ENCODE results near the gene YJEFN3.

Gene YJEFN3

GRCh38 chr19:19538785-19539166 lies 10.1 kb downstream of the YJEFN3 start:
- no peak for DNase-seq (ENCODE audit: low read depth in 2 of 2)

DNA sequence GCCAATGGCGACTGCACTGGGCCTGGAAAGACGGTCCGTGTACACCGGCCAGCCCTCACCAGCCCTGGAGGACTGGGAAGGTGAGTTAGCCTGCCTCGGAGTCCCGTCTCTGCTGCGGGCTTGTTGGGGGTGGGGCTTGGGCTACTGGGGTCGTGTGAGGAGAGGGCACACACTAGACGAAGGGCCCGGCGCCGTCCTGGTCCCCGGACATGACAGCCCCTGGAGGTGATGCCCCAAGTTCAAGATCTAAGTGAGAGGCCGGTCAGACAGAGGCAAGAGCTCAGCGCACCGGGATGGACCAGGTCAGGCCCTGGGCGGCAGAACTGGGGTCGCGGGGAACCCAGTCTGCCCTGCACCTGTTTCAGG lies 11.0 kb downstream of the YJEFN3 start:
- no peak for DNase-seq (ENCODE audit: low read depth in 2 of 2)

DNA sequence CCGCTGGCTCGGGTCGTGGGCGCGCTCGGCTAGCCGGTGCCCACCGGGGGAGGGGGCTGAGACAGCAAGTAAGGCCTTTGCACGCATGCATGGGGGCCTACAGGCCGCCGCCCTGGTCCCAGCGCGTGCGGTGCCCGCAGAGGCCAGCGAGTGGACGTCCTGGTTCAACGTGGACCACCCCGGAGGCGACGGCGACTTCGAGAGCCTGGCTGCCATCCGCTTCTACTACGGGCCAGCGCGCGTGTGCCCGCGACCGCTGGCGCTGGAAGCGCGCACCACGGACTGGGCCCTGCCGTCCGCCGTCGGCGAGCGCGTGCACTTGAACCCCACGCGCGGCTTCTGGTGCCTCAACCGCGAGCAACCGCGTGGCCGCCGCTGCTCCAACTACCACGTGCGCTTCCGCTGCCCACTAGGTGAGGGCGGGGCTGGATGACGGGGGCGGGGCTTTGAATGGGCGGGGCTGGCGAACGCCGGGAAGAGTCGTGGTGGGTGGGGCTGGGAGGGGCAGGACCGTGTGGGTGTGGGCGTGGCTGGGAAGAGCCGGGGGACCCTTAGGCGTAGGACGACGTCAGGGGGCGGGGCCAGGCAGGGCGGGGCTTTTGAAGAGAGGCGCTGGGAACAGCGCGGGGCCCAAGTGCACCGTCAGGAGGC lies 11.5 kb downstream of the YJEFN3 start:
- DNase-seq (ENCODE audit: low read depth in 2 of 2) = peak; percentile 57 to 62

- DNase-seq (ENCODE audit: low read depth in 2 of 2) = peak; percentile 50 to 59
These were observed 12.2 kb downstream of the YJEFN3 start for GRCh38 chr19:19540715-19541515.

GRCh38 chr19:19541616-19542015 lies 12.9 kb downstream of the YJEFN3 start:
- DNase-seq (ENCODE audit: low read depth in 2 of 2) = no peak

DNA sequence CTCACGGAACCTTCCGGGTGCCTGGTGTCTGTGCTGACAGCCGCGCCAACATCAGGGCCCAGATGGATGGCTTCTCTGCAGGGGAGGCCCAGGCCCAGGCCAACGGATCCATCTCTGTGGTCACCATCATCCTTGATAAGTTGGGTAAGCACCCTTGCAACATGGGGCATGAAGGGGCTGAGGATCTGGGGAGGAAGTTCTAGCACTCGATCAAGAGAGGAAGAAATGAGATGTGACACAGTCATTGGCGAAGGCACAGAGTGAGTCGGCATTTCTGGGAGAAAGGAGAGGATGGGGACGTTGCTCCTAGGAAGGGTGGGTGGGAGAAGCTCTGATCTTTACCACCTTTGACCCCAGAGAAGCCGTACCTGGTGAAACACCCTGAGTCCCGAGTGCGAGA lies 13.8 kb downstream of the YJEFN3 start:
- DNase-seq (ENCODE audit: low read depth in 2 of 2) = no peak

DNA sequence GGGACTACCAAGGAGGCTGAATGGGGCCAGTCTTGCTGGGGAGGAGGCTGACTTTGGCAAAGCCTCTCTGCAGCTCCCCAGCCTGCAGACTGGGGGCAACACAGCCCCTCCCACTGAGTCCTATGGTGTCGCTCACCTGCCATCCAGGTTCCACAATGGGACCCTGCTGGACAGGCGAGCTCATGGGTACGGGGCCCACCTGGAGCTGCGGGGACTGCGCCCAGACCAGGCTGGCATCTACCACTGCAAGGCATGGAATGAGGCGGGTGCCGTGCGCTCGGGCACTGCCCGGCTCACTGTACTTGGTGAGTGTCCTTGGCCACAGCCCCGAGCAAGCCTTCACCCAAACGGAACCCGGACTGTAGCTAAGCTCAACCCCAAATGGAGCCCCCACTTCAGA lies 14.4 kb downstream of the YJEFN3 start:
- no peak for DNase-seq (ENCODE audit: low read depth in 2 of 2)

DNA sequence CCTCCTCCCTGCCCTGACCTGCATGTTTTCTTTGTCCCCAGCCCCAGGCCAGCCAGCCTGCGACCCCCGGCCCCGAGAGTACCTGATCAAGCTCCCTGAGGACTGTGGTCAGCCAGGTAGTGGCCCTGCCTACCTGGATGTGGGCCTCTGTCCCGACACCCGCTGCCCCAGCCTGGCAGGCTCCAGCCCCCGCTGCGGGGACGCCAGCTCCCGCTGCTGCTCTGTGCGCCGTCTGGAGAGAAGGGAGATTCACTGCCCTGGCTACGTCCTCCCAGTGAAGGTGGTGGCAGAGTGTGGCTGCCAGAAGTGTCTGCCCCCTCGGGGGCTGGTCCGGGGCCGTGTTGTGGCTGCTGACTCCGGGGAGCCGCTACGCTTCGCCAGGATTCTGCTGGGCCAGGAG lies 14.9 kb downstream of the YJEFN3 start:
- DNase-seq (ENCODE audit: low read depth in 2 of 2) = no peak

DNA sequence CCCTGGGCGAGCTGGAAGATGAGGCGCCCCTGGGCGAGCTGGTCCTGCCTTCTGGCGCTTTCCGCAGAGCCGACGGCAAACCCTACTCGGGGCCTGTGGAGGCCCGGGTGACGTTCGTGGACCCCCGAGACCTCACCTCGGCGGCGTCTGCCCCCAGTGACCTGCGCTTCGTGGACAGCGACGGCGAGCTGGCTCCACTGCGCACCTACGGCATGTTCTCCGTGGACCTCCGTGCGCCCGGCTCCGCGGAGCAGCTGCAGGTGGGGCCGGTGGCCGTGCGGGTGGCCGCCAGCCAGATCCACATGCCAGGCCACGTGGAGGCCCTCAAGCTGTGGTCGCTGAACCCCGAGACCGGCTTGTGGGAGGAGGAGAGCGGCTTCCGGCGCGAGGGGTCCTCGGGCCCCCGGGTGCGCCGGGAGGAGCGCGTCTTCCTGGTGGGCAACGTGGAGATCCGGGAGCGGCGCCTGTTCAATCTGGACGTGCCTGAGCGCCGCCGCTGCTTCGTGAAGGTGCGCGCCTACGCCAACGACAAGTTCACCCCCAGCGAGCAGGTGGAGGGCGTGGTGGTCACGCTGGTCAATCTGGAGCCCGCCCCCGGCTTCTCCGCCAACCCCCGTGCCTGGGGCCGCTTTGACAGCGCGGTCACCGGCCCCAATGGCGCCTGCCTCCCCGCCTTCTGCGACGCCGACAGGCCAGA lies 15.7 kb downstream of the YJEFN3 start:
- no peak for DNase-seq (ENCODE audit: low read depth in 2 of 2)

GRCh38 chr19:19544954-19545591 lies 16.4 kb downstream of the YJEFN3 start:
- no peak for DNase-seq (ENCODE audit: low read depth in 2 of 2)

DNA sequence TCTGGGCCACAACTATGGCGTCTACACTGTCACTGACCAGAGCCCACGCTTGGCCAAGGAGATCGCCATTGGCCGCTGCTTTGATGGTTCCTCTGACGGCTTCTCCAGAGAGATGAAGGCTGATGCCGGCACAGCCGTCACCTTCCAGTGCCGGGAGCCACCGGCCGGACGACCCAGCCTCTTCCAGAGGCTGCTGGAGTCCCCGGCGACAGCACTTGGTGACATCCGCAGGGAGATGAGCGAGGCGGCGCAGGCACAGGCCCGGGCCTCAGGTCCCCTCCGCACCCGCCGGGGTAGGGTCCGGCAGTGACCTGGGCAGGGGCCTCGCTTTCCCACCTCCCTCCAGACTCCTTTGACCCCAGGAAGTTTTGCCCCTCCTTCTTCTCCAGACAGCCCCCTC lies 17.0 kb downstream of the YJEFN3 start:
- DNase-seq (ENCODE audit: low read depth in 2 of 2) = no peak

DNA sequence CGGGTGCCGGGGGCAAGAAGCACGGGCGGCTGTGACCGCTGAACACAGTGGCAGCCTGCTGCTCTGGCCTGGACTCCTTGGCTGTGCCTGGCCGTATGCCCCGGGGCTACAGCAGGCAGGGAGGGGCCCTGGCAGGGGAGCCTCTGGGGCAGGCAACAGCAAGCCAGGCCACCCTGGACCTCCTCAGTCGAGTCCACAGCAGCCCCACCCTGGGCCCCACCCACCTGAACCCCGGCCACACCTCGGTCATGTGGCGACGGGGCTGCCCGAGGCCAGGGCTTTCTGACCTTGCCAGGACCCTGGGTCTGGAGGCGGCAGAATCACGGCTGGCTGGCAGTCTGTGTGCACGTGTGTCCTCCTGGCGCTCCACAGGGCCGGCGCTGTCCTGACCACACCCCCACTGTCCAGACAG lies 18.0 kb downstream of the YJEFN3 start:
- DNase-seq (ENCODE audit: low read depth in 2 of 2) = no peak

DNA sequence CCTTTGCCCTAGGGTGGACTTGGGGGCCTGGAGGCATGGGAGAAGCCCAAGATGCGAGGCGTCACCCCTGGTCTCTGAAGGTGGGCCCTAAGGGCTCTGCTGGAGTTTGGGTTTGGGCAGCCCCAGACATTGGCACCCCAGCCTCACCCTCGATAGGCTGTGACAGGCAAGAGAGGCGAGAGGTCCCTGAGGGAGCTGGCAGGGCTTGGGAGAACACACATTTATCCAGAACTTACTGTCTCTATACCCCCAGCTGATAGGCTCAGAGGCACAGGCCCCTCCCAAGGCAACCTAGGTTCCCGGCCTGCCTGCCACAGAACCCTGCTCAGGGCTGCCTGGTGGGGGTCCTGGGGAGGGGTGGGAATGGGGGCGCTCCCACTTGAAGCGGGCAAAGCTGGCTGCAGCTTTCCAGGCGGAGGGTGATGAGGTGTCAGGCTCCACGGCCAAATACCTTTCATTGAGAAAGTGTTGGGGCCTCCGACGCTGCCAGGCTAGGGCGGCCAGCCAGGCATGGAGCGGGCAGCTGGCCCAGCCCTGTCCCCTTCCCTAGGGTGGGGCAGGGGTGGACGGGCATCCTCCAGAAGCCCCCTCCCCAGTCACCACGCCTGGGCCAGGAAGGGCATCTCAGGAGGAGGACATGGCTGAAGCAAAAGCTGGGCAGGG lies 19.1 kb downstream of the YJEFN3 start:
- no peak for DNase-seq (ENCODE audit: low read depth in 2 of 2)

- no peak for DNase-seq (ENCODE audit: low read depth in 2 of 2)
These were observed 20.4 kb downstream of the YJEFN3 start for GRCh38 chr19:19548915-19549759.

DNA sequence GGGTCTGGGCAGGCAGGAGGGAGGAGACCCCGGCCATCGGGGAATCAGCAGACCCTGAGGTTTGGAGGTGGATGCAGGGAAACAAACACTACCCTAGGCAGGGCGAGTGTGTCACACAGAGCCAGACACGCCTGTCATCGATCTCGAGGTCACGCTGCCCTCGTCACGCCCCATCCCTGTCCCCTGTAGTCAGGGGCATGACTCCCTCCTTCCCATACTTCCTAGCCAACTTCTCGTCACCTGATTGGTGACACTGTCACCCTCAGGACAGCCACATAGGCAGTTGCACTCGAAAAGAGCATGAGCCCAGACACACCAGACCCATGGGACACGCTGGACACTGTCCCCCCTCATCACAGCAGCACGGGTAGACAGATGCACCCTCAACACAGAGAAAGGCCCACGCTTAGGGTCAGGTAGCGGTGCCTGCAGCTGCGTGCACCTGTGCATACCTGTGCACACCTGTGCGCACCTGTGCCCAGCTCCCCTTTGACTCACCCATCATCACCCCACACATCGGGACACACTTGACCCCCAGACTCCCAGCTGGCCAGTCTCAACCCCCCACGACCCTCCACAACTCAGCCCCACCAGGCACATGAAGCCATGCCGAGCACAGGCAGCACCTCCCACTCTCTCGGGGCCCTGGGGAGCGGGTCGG lies 21.2 kb downstream of the YJEFN3 start:
- DNase-seq (ENCODE audit: low read depth in 2 of 2) = no peak

DNA sequence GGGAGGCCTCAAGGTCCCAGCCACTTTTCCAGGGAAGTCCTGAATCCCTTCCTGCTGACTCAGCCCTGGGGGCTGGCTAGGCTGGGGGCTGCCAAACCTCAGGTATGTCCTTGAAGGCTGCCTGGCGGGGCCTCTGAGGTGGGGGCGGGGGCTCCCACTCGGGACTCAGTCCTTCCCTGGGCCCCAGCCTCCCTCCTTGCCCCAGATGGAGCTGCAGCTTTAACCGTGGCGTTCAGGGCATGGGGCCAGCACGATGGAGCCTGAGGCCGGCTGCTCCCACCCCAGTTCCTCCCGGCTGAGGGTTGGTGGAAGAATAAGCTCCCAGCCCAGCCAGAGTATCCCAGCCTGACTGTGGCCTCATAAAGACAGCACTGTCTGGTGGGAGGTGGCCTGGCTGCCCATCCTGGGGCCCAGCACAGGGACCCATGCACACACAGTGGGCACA lies 21.8 kb downstream of the YJEFN3 start:
- no peak for DNase-seq (ENCODE audit: low read depth in 2 of 2)

- no peak for DNase-seq (ENCODE audit: low read depth in 2 of 2)
These were observed 22.5 kb downstream of the YJEFN3 start for GRCh38 chr19:19550972-19551852.

DNA sequence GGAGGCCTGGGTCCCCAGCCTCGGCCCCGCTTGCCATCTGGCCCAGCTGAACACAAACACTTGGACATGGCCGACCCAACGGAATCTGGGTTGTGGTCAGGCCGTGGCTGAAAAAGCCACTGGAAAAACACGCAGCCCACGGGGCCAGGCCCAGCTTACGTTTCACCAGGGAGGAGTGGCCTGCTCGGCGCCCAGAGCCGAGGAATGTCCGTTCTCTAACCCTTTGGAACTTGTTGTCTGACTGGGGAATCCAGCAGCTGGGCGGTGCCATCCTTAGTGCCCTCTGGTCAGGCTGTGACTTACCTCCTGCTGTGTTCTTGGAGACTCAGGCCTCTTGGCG lies 23.1 kb downstream of the YJEFN3 start:
- no peak for DNase-seq (ENCODE audit: low read depth in 2 of 2)

GRCh38 chr19:19552798-19553197 lies 24.1 kb downstream of the YJEFN3 start:
- DNase-seq (ENCODE audit: low read depth in 2 of 2) = no peak

GRCh38 chr19:19553670-19554069 lies 25.0 kb downstream of the YJEFN3 start:
- no peak for DNase-seq (ENCODE audit: low read depth in 2 of 2)
